ENCODE results near the gene CDKN1B.
A peak's percentile ranks its signal among the peaks of the same experiment; 100 is the strongest.

The CDKN1B gene

GRCh38 chr12:12721176-12721751 lies 4.1 kb downstream of the CDKN1B start (continued):
- TF ChIP-seq PRDM6 (tag by site-specific recombination; IDR thresholded peaks at IDR 0.05) (peak; percentile 96), KLF17 (tag by site-specific recombination; IDR thresholded peaks at IDR 0.05) (peak; percentile 47; the same call in 1 of the 2 replicates), BCL6B (tag by site-specific recombination; IDR thresholded peaks at IDR 0.05) (0 out of 2 replicates have a peak, but pooled peaks have one; percentile 53), ZNF596 (tag by site-specific recombination; IDR thresholded peaks at IDR 0.05) (0 out of 2 replicates have a peak, but pooled peaks have one; percentile 62), ZNF335 (tag by site-specific recombination; conservative IDR thresholded peaks at IDR 0.05) (no peak), ZNF10 (tag by site-specific recombination; IDR thresholded peaks at IDR 0.05) (no peak; the same call in 1 of the 2 replicates), ZNF138 (tag by site-specific recombination; IDR thresholded peaks at IDR 0.05; ENCODE audit: borderline replicate concordance) (no peak), ZNF239 (tag by site-specific recombination; IDR thresholded peaks at IDR 0.05) (no peak), KLF10 (tag by site-specific recombination; IDR thresholded peaks at IDR 0.05) (peak; percentile 66), ZNF843 (tag by site-specific recombination; IDR thresholded peaks at IDR 0.05) (0 out of 2 replicates have a peak, but pooled peaks have one; percentile 32), ZXDB (tag by site-specific recombination; IDR thresholded peaks at IDR 0.05) (peak; percentile 51), IKZF3 (tag by site-specific recombination; IDR thresholded peaks at IDR 0.05) (peak; percentile 38), FEZF1 (tag by site-specific recombination; IDR thresholded peaks at IDR 0.05) (0 out of 2 replicates have a peak, but pooled peaks have one; percentile 12), PRDM4 (tag by site-specific recombination; IDR thresholded peaks at IDR 0.05) (0 out of 2 replicates have a peak, but pooled peaks have one; percentile 23), GFI1B (tag by site-specific recombination; IDR thresholded peaks at IDR 0.05) (peak; percentile 38; the same call in 1 of the 2 replicates), ZNF558 (tag by site-specific recombination; IDR thresholded peaks at IDR 0.05) (no peak), ZNF692 (tag by site-specific recombination; IDR thresholded peaks at IDR 0.05) (peak; percentile 39; the same call in 1 of the 2 replicates), KLF1 (tag by site-specific recombination; IDR thresholded peaks at IDR 0.05) (peak; percentile 39; the same call in 1 of the 2 replicates), ZNF670 (tag by site-specific recombination; IDR thresholded peaks at IDR 0.05; ENCODE audit: low read depth) (no peak), WT1 (tag by site-specific recombination; IDR thresholded peaks at IDR 0.05) (peak; percentile 83), OSR2 (tag by site-specific recombination; IDR thresholded peaks at IDR 0.05) (no peak)

All from HEK293 (cell line).